GM12878 (cell line): ENCODE measurements around the gene MID1. TPM values are rescaled to one million over a fixed set of nuclear protein-coding genes. Genes with fewer than 3 reads are reported as not detected.

ENCODE experiments used
- ATAC-seq: fragments of 200-7000 bp; cut with Tn5 transposase; 3 replicates; pipeline ENCODE4 v1.9.1; 2020; ENCODE audit warnings: mild to moderate bottlenecking, moderate library complexity
- BruUV-seq: library from RNA; stranded (reverse); fragments of 400-500 nt; replicated peaks from 2 replicates; lab custom pipeline; 2021; lab: Mats Ljungman, UMichigan
- CTCF ChIA-PET: fragments of 300-600 bp; sonication (Branson Sonifier 250); formaldehyde crosslinking; extraction: SDS; loops from one replicate; lab custom pipeline; 2021; ENCODE audit warnings: inconsistent platforms; lab: Yijun Ruan, JAX
- POLR2A ChIA-PET: fragments of 350-600 bp; formaldehyde crosslinking; extraction: SDS; loops from one replicate; lab custom pipeline; 2021; ENCODE audit warnings: inconsistent platforms; lab: Charles Lee
- RAD21 ChIA-PET: fragments of 300-600 bp; sonication (Branson Sonifier 250); formaldehyde crosslinking; loops from one replicate; lab custom pipeline; 2023; ENCODE audit warnings: antibody characterized with exemption; ENCODE audit not compliant: unreplicated experiment; lab: Charles Lee
- SMC1A ChIA-PET: fragments of 300-600 bp; sonication (Branson Sonifier 250); formaldehyde crosslinking; loops from one replicate; lab custom pipeline; 2023; ENCODE audit not compliant: unreplicated experiment, uncharacterized antibody; lab: Charles Lee
- DNase-seq: peaks from one replicate; pipeline ENCODE4 v3.0.0-alpha.2; 2011; ENCODE audit warnings: low read depth, low spot score
- FAIRE-seq: peaks from 3 replicates; lab custom pipeline; 2011; peaks lifted over from hg19 to GRCh38; lab: Jason Lieb, UNC
- H2AFZ ChIP-seq: 2 replicates; pipeline ENCODE4 v1.6.0; 2011; ENCODE audit warnings: low read depth, low read length, control low read depth; ENCODE audit not compliant: control insufficient read depth
- H3K27ac ChIP-seq: 2 replicates; pipeline ENCODE4 v1.5.1; 2011; ENCODE audit warnings: control low read depth; ENCODE audit not compliant: control insufficient read depth, insufficient read depth
- H3K27me3 ChIP-seq, 2 experiments: replicated peaks in 1 of 2; 2 replicates each; pipeline versions ENCODE4 v1.6.0 to v1.6.1; 2011; ENCODE audit warnings: low read length in 1 of 2; ENCODE audit not compliant: control insufficient read depth in 2 of 2, insufficient read depth in 2 of 2
- H3K36me3 ChIP-seq, 2 experiments: 2 replicates each; pipeline ENCODE4 v1.5.1; 2011; ENCODE audit warnings: low read length in 1 of 2; ENCODE audit not compliant: control insufficient read depth in 2 of 2, insufficient read depth in 2 of 2
- H3K4me1 ChIP-seq: 2 replicates; pipeline ENCODE4 v1.6.1; 2011; ENCODE audit warnings: mild to moderate bottlenecking, low read length, moderate library complexity, mixed read lengths; ENCODE audit not compliant: control insufficient read depth, insufficient read depth
- H3K4me2 ChIP-seq: 2 replicates; pipeline ENCODE4 v1.6.0; 2011; ENCODE audit warnings: control low read depth; ENCODE audit not compliant: control insufficient read depth, insufficient read depth
- H3K4me3 ChIP-seq: fragments of 200-600 bp; sonication (generic); 2 replicates; pipeline ENCODE4 v1.5.1; 2016
- H3K79me2 ChIP-seq: 2 replicates; pipeline ENCODE4 v1.6.0; 2011; ENCODE audit warnings: low read length; ENCODE audit not compliant: control insufficient read depth, insufficient read depth
- H3K9ac ChIP-seq: 2 replicates; pipeline ENCODE4 v1.8.0; 2011; ENCODE audit warnings: low read length, control low read depth, mixed read lengths; ENCODE audit not compliant: control insufficient read depth, insufficient read depth
- H3K9me3 ChIP-seq: replicated peaks from 3 replicates; pipeline ENCODE4 v1.5.1; 2011; ENCODE audit warnings: mild to moderate bottlenecking, low read length; ENCODE audit not compliant: control insufficient read depth, insufficient read depth
- H4K20me1 ChIP-seq: 2 replicates; pipeline ENCODE4 v1.6.0; 2011; ENCODE audit not compliant: control insufficient read depth, insufficient read depth
- CBX5 ChIP-seq: sonication (generic); IDR thresholded peaks from 2 replicates; pipeline ENCODE4 v1.6.1; 2016; ENCODE audit warnings: low read depth, moderate library complexity, mild to moderate bottlenecking, inconsistent platforms
- CHD4 ChIP-seq: fragments of 200-600 bp; sonication (generic); IDR thresholded peaks from 2 replicates; pipeline ENCODE4 v1.6.1; 2016; ENCODE audit warnings: mild to moderate bottlenecking
- MEF2B ChIP-seq: fragments of 450-650 bp; IDR thresholded peaks from 2 replicates; pipeline ENCODE4 v1.6.1; 2018; ENCODE audit warnings: mild to moderate bottlenecking, moderate library complexity; ENCODE audit not compliant: partially characterized antibody, poor library complexity, severe bottlenecking
- NFYA ChIP-seq: IDR thresholded peaks from 2 replicates; pipeline ENCODE4 v1.6.1; 2011; ENCODE audit warnings: low read depth, mild to moderate bottlenecking, low read length, improper control_type of control experiment, borderline replicate concordance
- RB1 ChIP-seq: fragments of 450-650 bp; formaldehyde crosslinking; IDR thresholded peaks from 2 replicates; pipeline ENCODE4 v1.6.1; 2017; ENCODE audit warnings: mild to moderate bottlenecking, borderline replicate concordance
- SMAD1 ChIP-seq: fragments of 450-650 bp; IDR thresholded peaks from 2 replicates; pipeline ENCODE4 v1.6.1; 2018; ENCODE audit warnings: mild to moderate bottlenecking, low read depth; ENCODE audit not compliant: partially characterized antibody
- YBX1 ChIP-seq: fragments of 450-650 bp; IDR thresholded peaks from 2 replicates; pipeline ENCODE4 v1.6.1; 2016; ENCODE audit warnings: antibody characterized with exemption
- ZBTB33 ChIP-seq: fragments of 450-650 bp; IDR thresholded peaks from 2 replicates; pipeline ENCODE4 v1.6.1; 2017; ENCODE audit warnings: mild to moderate bottlenecking
- WGBS: methylation state at CpG from one replicate; pipeline ENCODE4 v1.1.6; 2016; ENCODE audit warnings: low lambda C conversion rate; ENCODE audit not compliant: insufficient replicate concordance, insufficient coverage; ENCODE audit errors: missing lambda C conversion rate; 5-methylcytosine and 5-hydroxymethylcytosine counted together
- in situ Hi-C: fragments of 300-500 bp; cut with MboI; formaldehyde crosslinking; loops from 9 replicates; pipeline ENCODE4 v1.14.3; 2018; ENCODE audit warnings: mixed read lengths
- intact Hi-C: fragments of 100-400 bp; cut with micrococcal nuclease; formaldehyde crosslinking; loops from one replicate; pipeline ENCODE4 v1.14.2; 2022; ENCODE audit not compliant: unreplicated experiment
- polyA plus RNA-seq, 11 experiments: library from polyadenylated mRNA; depleted of rRNA in 4 of 11; unstranded in 6 of 11; stranded (reverse) in 5 of 11; fragments of >200 nt; fragmentation: Nextera tagmentation in 4 of 11; fragmentation: Illumina TruSeq in 1 of 11; extraction: Ambion mirVana in 4 of 11; extraction: Trizol in 1 of 11; gene quantifications; 1 replicate in 1 of 11; 2 replicates in 10 of 11; pipeline versions ENCODE4 v1.2.1 to v1.2.3, GENCODE V29; 2011 to 2016; ENCODE audit warnings: inconsistent platforms in 2 of 11, missing spikeins in 2 of 11, low read depth in 1 of 11
- total RNA-seq, 4 experiments: library from RNA; depleted of rRNA in 3 of 4; stranded (reverse); fragments of >200 nt in 3 of 4; fragmentation: Illumina TruSeq in 1 of 4; extraction: Trizol in 1 of 4; gene quantifications; 2 replicates each; pipeline versions ENCODE4 v1.2.1 to v1.2.3, GENCODE V29; 2013 to 2021
- TF ChIP-seq, protein P1 (sequence below): IDR thresholded peaks from 2 replicates; pipeline ENCODE4 v1.6.1; 2012; ENCODE audit warnings: low read depth, low read length, improper control_type of control experiment

Gene MID1
- total and polyA plus RNA-seq, 10 of the 15 experiments (the other 5 are each of a cell fraction or from before 2014, with no cell fraction given) = 0.04 to 0.51 (median 0.14) TPM; not detected in 1

DNA sequence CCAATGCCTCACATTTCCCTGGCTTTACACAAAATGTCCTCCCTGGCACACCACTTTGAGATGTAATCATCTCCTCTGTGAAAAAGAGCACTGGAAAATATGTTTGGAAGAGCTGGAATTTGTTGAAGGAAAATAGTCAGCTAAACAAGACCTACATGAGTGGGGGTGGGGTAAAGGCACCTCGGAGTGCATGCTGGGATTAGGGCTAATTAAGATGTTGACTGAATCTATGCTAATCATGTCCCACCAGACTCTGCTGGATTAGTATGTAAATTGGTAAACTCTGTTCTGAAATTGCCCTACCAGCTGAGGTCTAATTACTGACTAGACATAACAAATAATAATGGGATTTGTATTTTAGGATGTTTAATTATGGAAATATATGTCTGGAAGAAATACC is 46.8 kb upstream of the MID1 start:
- POLR2A ChIA-PET = no interaction called here
- H2AFZ ChIP-seq = no peak overlapping the region
- 0% methylated on average over 1 of the region's 1 CpG for WGBS
- SMC1A ChIA-PET = no interaction called here
- no peaks in the 10 kb centered on the region for H3K9me3 ChIP-seq
- FAIRE-seq (no peak), ATAC-seq (no peak), DNase-seq (no peak)
- no peak overlapping the region for H3K4me2 ChIP-seq
- RAD21 ChIA-PET = no interaction called here
- intact Hi-C loops = no loop called here
- H3K4me1 ChIP-seq = no peaks in the 10 kb centered on the region
- no peak overlapping the region for H3K27ac ChIP-seq
- in situ Hi-C loops = no loop called here
- H3K27me3 ChIP-seq = no peaks in the 10 kb centered on the region
- H3K9ac ChIP-seq = no peak overlapping the region
- no peaks in the 10 kb centered on the region for H4K20me1 ChIP-seq
- no peaks in the 10 kb centered on the region for H3K79me2 ChIP-seq
- BruUV-seq = no TSS peak
- H3K4me3 ChIP-seq = no peak overlapping the region
- CTCF ChIA-PET = interaction anchor here (1.0 to 1.3 kb wide), 2 partner anchors 56 to 477 kb away, joined by 4 to 5 read pairs; no protein-coding TSS in a partner anchor
- TF ChIP-seq RB1 (no peak), CBX5 (no peak), YBX1 (no peak), ZBTB33 (no peak), CHD4 (no peak), NFYA (no peak), MEF2B (no peak), SMAD1 (no peak)
- TF ChIP-seq, protein P1, sequence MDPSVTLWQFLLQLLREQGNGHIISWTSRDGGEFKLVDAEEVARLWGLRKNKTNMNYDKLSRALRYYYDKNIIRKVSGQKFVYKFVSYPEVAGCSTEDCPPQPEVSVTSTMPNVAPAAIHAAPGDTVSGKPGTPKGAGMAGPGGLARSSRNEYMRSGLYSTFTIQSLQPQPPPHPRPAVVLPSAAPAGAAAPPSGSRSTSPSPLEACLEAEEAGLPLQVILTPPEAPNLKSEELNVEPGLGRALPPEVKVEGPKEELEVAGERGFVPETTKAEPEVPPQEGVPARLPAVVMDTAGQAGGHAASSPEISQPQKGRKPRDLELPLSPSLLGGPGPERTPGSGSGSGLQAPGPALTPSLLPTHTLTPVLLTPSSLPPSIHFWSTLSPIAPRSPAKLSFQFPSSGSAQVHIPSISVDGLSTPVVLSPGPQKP = no peak
- no peaks in the 10 kb centered on the region for H3K36me3 ChIP-seq
